H1 (cell line): ENCODE results near the gene PRCD. TPM values are rescaled to one million over a fixed set of nuclear protein-coding genes. Genes with fewer than 3 reads are reported as not detected.

Experiments
- CTCF ChIA-PET: fragments of 300-600 bp; sonication (Branson Sonifier 250); formaldehyde crosslinking; loops from one replicate; lab custom pipeline; 2021; ENCODE audit not compliant: partially characterized antibody; lab: Charles Lee
- POLR2A ChIA-PET: fragments of 300-600 bp; sonication (Branson Sonifier 250); formaldehyde crosslinking; loops from one replicate; lab custom pipeline; 2021; ENCODE audit warnings: inconsistent platforms; ENCODE audit not compliant: partially characterized antibody; lab: Charles Lee
- DNase-seq, 2 experiments: peaks; one replicate each; pipeline versions ENCODE4 v3.0.0 to v3.0.0-alpha.2; 2010 to 2022; ENCODE audit warnings: low spot score in 2 of 2, low read depth in 1 of 2, mixed read lengths in 1 of 2
- FAIRE-seq: peaks from 2 replicates; lab custom pipeline; 2011; peaks lifted over from hg19 to GRCh38; lab: Jason Lieb, UNC
- H2AFZ ChIP-seq: 2 replicates; pipeline ENCODE4 v1.8.1; 2012; ENCODE audit warnings: low read length, inconsistent platforms
- H2AK5ac ChIP-seq: 2 replicates; pipeline ENCODE4 v1.6.1; 2013; ENCODE audit warnings: low read depth, low read length
- H2BK120ac ChIP-seq: replicated peaks from 2 replicates; pipeline ENCODE3; 2013; ENCODE audit warnings: low read depth, low read length, inconsistent platforms
- H2BK12ac ChIP-seq: 2 replicates; pipeline ENCODE4 v1.6.1; 2013; ENCODE audit warnings: low read depth, low read length
- H2BK15ac ChIP-seq: 2 replicates; pipeline ENCODE4 v1.6.1; 2013; ENCODE audit warnings: low read length
- H2BK20ac ChIP-seq: 2 replicates; pipeline ENCODE4 v1.6.1; 2013; ENCODE audit warnings: low read length
- H2BK5ac ChIP-seq: 2 replicates; pipeline ENCODE4 v1.6.1; 2013; ENCODE audit warnings: low read depth, low read length
- H3K14ac ChIP-seq: 2 replicates; pipeline ENCODE4 v1.6.1; 2013; ENCODE audit warnings: inconsistent platforms; ENCODE audit not compliant: insufficient read length
- H3K18ac ChIP-seq: 2 replicates; pipeline ENCODE4 v1.6.1; 2013; ENCODE audit warnings: low read length; ENCODE audit errors: extremely low read depth
- H3K23ac ChIP-seq: 2 replicates; pipeline ENCODE4 v1.6.1; 2013; ENCODE audit warnings: inconsistent platforms; ENCODE audit not compliant: insufficient read length
- H3K23me2 ChIP-seq: 2 replicates; pipeline ENCODE4 v1.6.1; 2013; ENCODE audit warnings: low read depth, low read length
- H3K27ac ChIP-seq: 2 replicates; pipeline ENCODE4 v1.6.1; 2011; ENCODE audit warnings: low read depth, low read length, inconsistent platforms
- H3K27me3 ChIP-seq, 4 experiments: replicated peaks in 1 of 4; 1 replicate in 1 of 4; 2 replicates in 3 of 4; pipeline versions ENCODE4 v1.6.1 to v1.8.1; 2011 to 2013; ENCODE audit warnings: low read length in 3 of 4, mild to moderate bottlenecking in 3 of 4, inconsistent platforms in 2 of 4, mixed read lengths in 2 of 4, moderate library complexity in 1 of 4; ENCODE audit not compliant: control insufficient read depth in 3 of 4, insufficient read depth in 3 of 4; ENCODE audit errors: extremely low read depth in 1 of 4
- H3K36me3 ChIP-seq, 4 experiments: 2 replicates each; pipeline versions ENCODE4 v1.6.1 to v1.8.1; 2011 to 2013; ENCODE audit warnings: mild to moderate bottlenecking in 4 of 4, low read length in 3 of 4, moderate library complexity in 2 of 4, control low read depth in 1 of 4, inconsistent platforms in 1 of 4; ENCODE audit not compliant: insufficient read depth in 4 of 4, control insufficient read depth in 2 of 4
- H3K4ac ChIP-seq: replicated peaks from 2 replicates; pipeline ENCODE3; 2013; ENCODE audit warnings: low read length, low read depth, mixed read lengths, inconsistent platforms; ENCODE audit not compliant: insufficient read length
- H3K4me1 ChIP-seq, 4 experiments: replicated peaks in 1 of 4; 1 replicate in 1 of 4; 2 replicates in 3 of 4; pipeline versions ENCODE4 v1.6.1 to v1.8.1; 2011 to 2013; ENCODE audit warnings: low read length in 3 of 4, inconsistent platforms in 2 of 4, mixed read lengths in 1 of 4; ENCODE audit not compliant: insufficient read depth in 4 of 4, control insufficient read depth in 3 of 4
- H3K4me2 ChIP-seq, 2 experiments: 2 replicates each; pipeline versions ENCODE4 v1.6.1 to v1.8.1; 2011 to 2013; ENCODE audit warnings: low read depth in 2 of 2, low read length in 2 of 2, control low read depth in 1 of 2, inconsistent platforms in 1 of 2, mild to moderate bottlenecking in 1 of 2; ENCODE audit not compliant: insufficient read depth in 1 of 2
- H3K4me3 ChIP-seq, 4 experiments: fragments of 200-600, 300-600 bp in 1 of 4; sonication (generic), shearing (Covaris generic), sonication (Bioruptor Twin) in 1 of 4; 2 replicates each; pipeline versions ENCODE4 v1.5.1 to v1.8.1; 2011 to 2016; ENCODE audit warnings: low read length in 4 of 4, low read depth in 3 of 4, control low read depth in 2 of 4, inconsistent platforms in 2 of 4, mild to moderate bottlenecking in 2 of 4, mixed read lengths in 1 of 4, moderate library complexity in 1 of 4; ENCODE audit not compliant: insufficient read depth in 2 of 4; ENCODE audit errors: extremely low read depth in 1 of 4
- H3K56ac ChIP-seq: replicated peaks from 2 replicates; pipeline ENCODE3; 2013; ENCODE audit warnings: low read depth, mild to moderate bottlenecking, mixed read lengths, low read length, inconsistent platforms; ENCODE audit not compliant: insufficient read length
- H3K79me1 ChIP-seq: 2 replicates; pipeline ENCODE4 v1.6.1; 2013; ENCODE audit warnings: low read depth, low read length, control low read depth
- H3K79me2 ChIP-seq, 2 experiments: 2 replicates each; pipeline versions ENCODE4 v1.6.1 to v1.8.1; 2012 to 2013; ENCODE audit warnings: low read length in 2 of 2, mild to moderate bottlenecking in 2 of 2, inconsistent platforms in 1 of 2; ENCODE audit not compliant: insufficient read depth in 2 of 2, control insufficient read depth in 1 of 2
- H3K9ac ChIP-seq, 4 experiments: replicated peaks in 1 of 4; 1 replicate in 1 of 4; 2 replicates in 3 of 4; pipeline versions ENCODE4 v1.6.1 to v1.8.1; 2011 to 2013; ENCODE audit warnings: low read depth in 3 of 4, low read length in 3 of 4, control low read depth in 2 of 4, mild to moderate bottlenecking in 2 of 4, moderate library complexity in 2 of 4, inconsistent platforms in 1 of 4; ENCODE audit errors: extremely low read depth in 1 of 4
- H3K9me3 ChIP-seq, 2 experiments: 2 replicates each; pipeline versions ENCODE4 v1.6.1 to v1.8.1; 2012 to 2013; ENCODE audit warnings: mild to moderate bottlenecking in 2 of 2, moderate library complexity in 2 of 2, control low read depth in 1 of 2, inconsistent platforms in 1 of 2, low read depth in 1 of 2, low read length in 1 of 2, mixed read lengths in 1 of 2; ENCODE audit not compliant: insufficient read depth in 2 of 2
- H4K20me1 ChIP-seq, 2 experiments: replicated peaks in 1 of 2; 2 replicates each; pipeline versions ENCODE3 to v1.8.1; 2011 to 2013; ENCODE audit warnings: inconsistent platforms in 2 of 2, low read length in 2 of 2, mild to moderate bottlenecking in 1 of 2; ENCODE audit not compliant: insufficient read depth in 2 of 2, control insufficient read depth in 1 of 2
- H4K5ac ChIP-seq: 2 replicates; pipeline ENCODE4 v1.6.1; 2013; ENCODE audit warnings: low read length, low read depth, mixed read lengths, inconsistent platforms; ENCODE audit not compliant: insufficient read length
- H4K8ac ChIP-seq: 2 replicates; pipeline ENCODE4 v1.8.0; 2013; ENCODE audit warnings: mild to moderate bottlenecking, moderate library complexity, low read length, inconsistent platforms; ENCODE audit not compliant: insufficient read depth; ENCODE audit errors: extremely low read depth
- H4K91ac ChIP-seq: replicated peaks from 2 replicates; pipeline ENCODE3; 2013; ENCODE audit warnings: low read length, mixed read lengths, inconsistent platforms; ENCODE audit not compliant: insufficient read length
- ASH2L ChIP-seq: fragments of 200-600, 300-600 bp; sonication (generic); IDR thresholded peaks from one replicate; pipeline ENCODE4 v1.7.1; 2017; ENCODE audit warnings: low read length
- BCL11A ChIP-seq, 2 experiments: IDR thresholded peaks; one replicate each; pipeline ENCODE4 v1.6.1; 2011; ENCODE audit warnings: low read depth in 2 of 2, low read length in 2 of 2, mild to moderate bottlenecking in 2 of 2
- HDAC2 ChIP-seq, 2 experiments: fragments of 300-600 bp in 1 of 2; sonication (generic) in 1 of 2; IDR thresholded peaks; 2 replicates each; pipeline ENCODE4 v1.6.1; 2011 to 2012; ENCODE audit warnings: low read depth in 2 of 2, low read length in 2 of 2, mild to moderate bottlenecking in 2 of 2, moderate library complexity in 2 of 2, borderline replicate concordance in 1 of 2, inconsistent platforms in 1 of 2
- KDM4A ChIP-seq: IDR thresholded peaks from one replicate; pipeline ENCODE4 v1.7.1; 2012; ENCODE audit warnings: low read depth, mild to moderate bottlenecking, moderate library complexity, low read length, inconsistent platforms; ENCODE audit not compliant: severe bottlenecking
- KDM5A ChIP-seq: fragments of 200-600 bp; IDR thresholded peaks from 2 replicates; pipeline ENCODE4 v1.7.1; 2012; ENCODE audit warnings: mild to moderate bottlenecking, low read length, inconsistent platforms, mixed read lengths
- NRF1 ChIP-seq: IDR thresholded peaks from 2 replicates; pipeline ENCODE4 v1.6.1; 2011; ENCODE audit warnings: mild to moderate bottlenecking, low read depth, low read length, improper control_type of control experiment
- SIN3A ChIP-seq, 2 experiments: IDR thresholded peaks in 1 of 2; conservative IDR thresholded peaks in 1 of 2; 2 replicates each; pipeline ENCODE4 v1.6.1; 2011 to 2012; ENCODE audit warnings: low read length in 2 of 2, improper control_type of control experiment in 1 of 2, low read depth in 1 of 2, mild to moderate bottlenecking in 1 of 2
- SP1 ChIP-seq: IDR thresholded peaks from 2 replicates; pipeline ENCODE4 v1.6.1; 2011; ENCODE audit warnings: low read depth, low read length
- TAF7 ChIP-seq: optimal IDR thresholded peaks from 2 replicates; pipeline ENCODE3; 2011; ENCODE audit warnings: low read depth, mild to moderate bottlenecking, inconsistent platforms, low read length, moderate library complexity, borderline replicate concordance
- YY1 ChIP-seq: IDR thresholded peaks from 2 replicates; pipeline ENCODE4 v1.6.1; 2011; ENCODE audit warnings: low read depth, mild to moderate bottlenecking, low read length
- WGBS, 2 experiments: shearing (Covaris generic) in 1 of 2; methylation state at CpG; one replicate each; pipeline versions ENCODE4 v1.1.6 to v1.1.7; 2013 to 2015; ENCODE audit warnings: low lambda C conversion rate in 2 of 2, mixed read lengths in 2 of 2, inconsistent platforms in 1 of 2, low coverage in 1 of 2, missing lambda C conversion rate in 1 of 2; ENCODE audit not compliant: insufficient replicate concordance in 2 of 2, insufficient coverage in 1 of 2, insufficient read length in 1 of 2; ENCODE audit errors: extremely low coverage in 1 of 2, missing lambda C conversion rate in 1 of 2; 5-methylcytosine and 5-hydroxymethylcytosine counted together
- polyA plus RNA-seq, 7 experiments: library from polyadenylated mRNA; depleted of rRNA in 3 of 7; stranded (reverse) in 5 of 7; unstranded in 2 of 7; fragments of >200 nt in 5 of 7; fragments of 200-250 nt in 2 of 7; gene quantifications; 1 replicate in 5 of 7; 2 replicates in 1 of 7; 4 replicates in 1 of 7; pipeline versions ENCODE4 v1.2.1 to v1.2.3, GENCODE V29; 2011 to 2013; ENCODE audit warnings: missing spikeins in 2 of 7, mixed read lengths in 2 of 7
- total RNA-seq: library from RNA; stranded (reverse); fragmentation: NEBNext Ultra II Directional; extraction: Animal tissue kit (Norgen Biotek cat#: 25700); gene quantifications from 2 replicates; pipeline ENCODE4 v1.2.1, GENCODE V29; 2021

The PRCD gene
- total and polyA plus RNA-seq, 2 of the 8 experiments (the other 6 are each of a cell fraction or from before 2014, with no cell fraction given): 0.77 to 2.1 TPM

- H3K23ac ChIP-seq: no peak overlapping the region
- H3K4me2 ChIP-seq: peak overlapping the region in 1 of 2 experiments; percentile 76; a peak in 1 of 4 replicates
- H2BK120ac ChIP-seq: no peak overlapping the region
- DNase-seq (no peak), FAIRE-seq (no peak)
- H3K18ac ChIP-seq: no peak overlapping the region
- CTCF ChIA-PET: interaction anchor here (0.6 to 15.6 kb wide), 14 partner anchors 10 to 345 kb away, joined by 3 to 260 read pairs (median 5); no protein-coding TSS in a partner anchor
- H4K20me1 ChIP-seq: no peaks in the 10 kb centered on the region
- no peak overlapping the region for H3K14ac ChIP-seq
- H3K23me2 ChIP-seq: peaks cover 11% of the 10 kb centered on the region
- no peak overlapping the region for H4K91ac ChIP-seq
- no peak overlapping the region for H3K27ac ChIP-seq
- H2AFZ ChIP-seq: no peak overlapping the region
- no peak overlapping the region for H3K4ac ChIP-seq
- no peak overlapping the region for H2BK5ac ChIP-seq
- WGBS, 2 experiments: 82% methylated on average over 6 of the region's 9 CpGs; no CpG with 5 or more reads in 1 of the 2 experiments
- H3K56ac ChIP-seq: no peak overlapping the region
- H4K5ac ChIP-seq: no peak overlapping the region
- H3K79me2 ChIP-seq: no peaks in the 10 kb centered on the region
- no peaks in the 10 kb centered on the region for H3K36me3 ChIP-seq
- no peak overlapping the region for H2BK20ac ChIP-seq
- no peak overlapping the region for H2BK12ac ChIP-seq
- H3K9ac ChIP-seq: no peak overlapping the region
- 0 out of 2 replicates have a peak overlapping the region, but pooled peaks have one; percentile 76 for H2BK15ac ChIP-seq
- H3K4me3 ChIP-seq: peak overlapping the region in 1 of 4 experiments; percentile 67; a peak in 2 of 8 replicates
- POLR2A ChIA-PET: interaction anchor here (1.0 to 4.0 kb wide), 5 partner anchors 10 to 193 kb away, joined by 3 to 38 read pairs (median 8); no protein-coding TSS in a partner anchor
- H3K27me3 ChIP-seq: peaks cover 8 to 46% (median 37%) of the 10 kb centered on the region in 4 experiments
- H3K9me3 ChIP-seq: no peaks in the 10 kb centered on the region
- H2AK5ac ChIP-seq: no peak overlapping the region
- H3K4me1 ChIP-seq: peaks cover 0 to 22% (median 11%) of the 10 kb centered on the region in 4 experiments; a peak in 6 of 7 replicates
- no peaks in the 10 kb centered on the region for H3K79me1 ChIP-seq
- H4K8ac ChIP-seq: no peak overlapping the region
- TF ChIP-seq YY1 (no peak), KDM4A (no peak), BCL11A (IDR thresholded peaks at IDR 0.05; ENCODE audit: low read depth in 2 of 2, low read length in 2 of 2) (no peak), SP1 (no peak), SIN3A (conservative IDR thresholded peaks at IDR 0.05 in 1 of 2, IDR thresholded peaks at IDR 0.05 in 1 of 2; ENCODE audit: low read depth in 1 of 2, low read length in 2 of 2) (no peak), TAF7 (no peak), ASH2L (no peak), HDAC2 (IDR thresholded peaks at IDR 0.05; ENCODE audit: borderline replicate concordance in 1 of 2, low read depth in 2 of 2, low read length in 2 of 2) (no peak), KDM5A (no peak), NRF1 (no peak)
Observed at GRCh38 chr17:76538941-76539570, 788 bp upstream of the PRCD start.
